Loucy (cell line): ENCODE results near the gene SEMA5A.

Experiments used
- CTCF ChIP-seq: fragments of 200-600 bp; sonication (generic); conservative IDR thresholded peaks from 2 replicates; pipeline ENCODE4 v1.5.1; 2014; ENCODE audit warnings: mild to moderate bottlenecking, antibody characterized with exemption, low read length
- EZH2phosphoT487 ChIP-seq: fragments of 200-600 bp; IDR thresholded peaks from 2 replicates; pipeline ENCODE4 v1.6.1; 2018; ENCODE audit warnings: antibody characterized with exemption, mild to moderate bottlenecking, moderate library complexity, borderline replicate concordance

GRCh38 chr5:9140202-9140601, 405.7 kb downstream of the SEMA5A start:
- TF ChIP-seq CTCF (no peak), EZH2phosphoT487 (no peak)
